HepG2 (cell line): ENCODE results near the gene MDH1. TPM values are rescaled to one million over a fixed set of nuclear protein-coding genes. Genes with fewer than 3 reads are reported as not detected.

ENCODE experiments used
- BHLHE40 ChIP-seq: IDR thresholded peaks from 2 replicates; pipeline ENCODE4 v1.6.1; 2011; ENCODE audit warnings: low read length, improper control_type of control experiment
- DDIT3 ChIP-seq: sonication (generic); formaldehyde crosslinking; IDR thresholded peaks from 2 replicates; pipeline ENCODE4 v1.4.0; 2020; ENCODE audit warnings: mild to moderate bottlenecking, missing genetic modification reagents
- FOSL2 ChIP-seq: sonication (generic); formaldehyde crosslinking; IDR thresholded peaks from 2 replicates; pipeline ENCODE4 v1.4.0; 2020; ENCODE audit warnings: missing genetic modification reagents
- GFI1 ChIP-seq: sonication (generic); formaldehyde crosslinking; IDR thresholded peaks from 2 replicates; pipeline ENCODE4 v1.5.0; 2020; ENCODE audit warnings: missing genetic modification reagents, mild to moderate bottlenecking, borderline replicate concordance
- KLF6 ChIP-seq: IDR thresholded peaks from 2 replicates; pipeline ENCODE4 v1.8.0; 2016; ENCODE audit warnings: missing biosample characterization, missing genetic modification reagents
- MAZ ChIP-seq, 2 experiments: sonication (generic) in 1 of 2; formaldehyde crosslinking in 1 of 2; IDR thresholded peaks; 2 replicates each; pipeline versions ENCODE4 v1.5.0 to v1.6.1; 2012 to 2020; ENCODE audit warnings: low read depth in 2 of 2, mild to moderate bottlenecking in 2 of 2, borderline replicate concordance in 1 of 2, improper control_type of control experiment in 1 of 2, low read length in 1 of 2, missing genetic modification reagents in 1 of 2, moderate library complexity in 1 of 2
- MED1 ChIP-seq: sonication (generic); formaldehyde crosslinking; IDR thresholded peaks from 2 replicates; pipeline ENCODE4 v1.4.0; 2020; ENCODE audit warnings: missing genetic modification reagents
- TAF1 ChIP-seq: sonication (generic); formaldehyde crosslinking; IDR thresholded peaks from 2 replicates; pipeline ENCODE4 v1.4.0; 2020; ENCODE audit warnings: missing genetic modification reagents
- THAP9 ChIP-seq: sonication (generic); formaldehyde crosslinking; IDR thresholded peaks from 2 replicates; pipeline ENCODE4; 2020; ENCODE audit warnings: missing genetic modification reagents, mild to moderate bottlenecking, borderline replicate concordance
- TRAFD1 ChIP-seq: sonication (generic); formaldehyde crosslinking; IDR thresholded peaks from 2 replicates; pipeline ENCODE4 v1.5.1; 2020; ENCODE audit warnings: missing genetic modification reagents, mild to moderate bottlenecking, borderline replicate concordance
- TRIM24 ChIP-seq: sonication (generic); formaldehyde crosslinking; IDR thresholded peaks from 2 replicates; pipeline ENCODE4 v1.8.0; 2022; ENCODE audit warnings: mild to moderate bottlenecking, missing genetic modification reagents
- ZBTB20 ChIP-seq: sonication (generic); formaldehyde crosslinking; IDR thresholded peaks from 2 replicates; pipeline ENCODE4 v1.8.1; 2023; ENCODE audit warnings: missing genetic modification reagents, low read depth, mild to moderate bottlenecking, borderline replicate concordance
- ZFYVE20 ChIP-seq: sonication (generic); formaldehyde crosslinking; IDR thresholded peaks from 2 replicates; pipeline ENCODE4 v1.8.0; 2023; ENCODE audit warnings: low read depth, mild to moderate bottlenecking, moderate library complexity, missing genetic modification reagents, borderline replicate concordance
- ZNF17 ChIP-seq: sonication (generic); formaldehyde crosslinking; IDR thresholded peaks from 2 replicates; pipeline ENCODE4 v1.5.0; 2020; ENCODE audit warnings: mild to moderate bottlenecking, missing genetic modification reagents
- ZNF430 ChIP-seq: sonication (generic); formaldehyde crosslinking; IDR thresholded peaks from 2 replicates; pipeline ENCODE4 v1.9.0; 2021; ENCODE audit warnings: mild to moderate bottlenecking, missing genetic modification reagents
- ZNF558 ChIP-seq: sonication (generic); formaldehyde crosslinking; IDR thresholded peaks from 2 replicates; pipeline ENCODE4 v1.9.0; 2022; ENCODE audit warnings: mild to moderate bottlenecking, missing genetic modification reagents, borderline replicate concordance
- polyA plus RNA-seq, 8 experiments: library from polyadenylated mRNA; depleted of rRNA in 3 of 8; stranded (reverse) in 7 of 8; unstranded in 1 of 8; fragments of >200 nt; fragmentation: Illumina TruSeq in 4 of 8; extraction: Trizol in 4 of 8; gene quantifications; 2 replicates each; pipeline versions ENCODE4 v1.2.1 to v1.2.3, GENCODE V29; 2011 to 2016; ENCODE audit warnings: low read depth in 4 of 8, missing spikeins in 1 of 8, mixed read lengths in 1 of 8; ENCODE audit not compliant: insufficient read depth in 1 of 8
- total RNA-seq, 5 experiments: library from RNA; depleted of rRNA; stranded (reverse); fragments of >200 nt; fragmentation: Illumina TruSeq; extraction: Trizol; gene quantifications; 2 replicates each; pipeline ENCODE4 v1.2.3, GENCODE V29; 2016; ENCODE audit warnings: low read depth in 1 of 5
- TF ChIP-seq, protein P1 (sequence below): sonication (generic); formaldehyde crosslinking; IDR thresholded peaks from 2 replicates; pipeline ENCODE4 v1.5.0; 2020; ENCODE audit warnings: missing genetic modification reagents
- TF ChIP-seq, protein P2 (sequence below): sonication (generic); formaldehyde crosslinking; IDR thresholded peaks from 2 replicates; pipeline ENCODE4 v1.4.0; 2020; ENCODE audit warnings: missing genetic modification reagents
- TF ChIP-seq, protein P3 (sequence below): sonication (generic); formaldehyde crosslinking; IDR thresholded peaks from 2 replicates; pipeline ENCODE4 v1.4.0; 2020; ENCODE audit warnings: missing genetic modification reagents

Gene MDH1
- total and polyA plus RNA-seq, 2 of the 13 experiments (the other 11 are each of a cell fraction or from before 2014, with no cell fraction given): 293 to 415 TPM

DNA sequence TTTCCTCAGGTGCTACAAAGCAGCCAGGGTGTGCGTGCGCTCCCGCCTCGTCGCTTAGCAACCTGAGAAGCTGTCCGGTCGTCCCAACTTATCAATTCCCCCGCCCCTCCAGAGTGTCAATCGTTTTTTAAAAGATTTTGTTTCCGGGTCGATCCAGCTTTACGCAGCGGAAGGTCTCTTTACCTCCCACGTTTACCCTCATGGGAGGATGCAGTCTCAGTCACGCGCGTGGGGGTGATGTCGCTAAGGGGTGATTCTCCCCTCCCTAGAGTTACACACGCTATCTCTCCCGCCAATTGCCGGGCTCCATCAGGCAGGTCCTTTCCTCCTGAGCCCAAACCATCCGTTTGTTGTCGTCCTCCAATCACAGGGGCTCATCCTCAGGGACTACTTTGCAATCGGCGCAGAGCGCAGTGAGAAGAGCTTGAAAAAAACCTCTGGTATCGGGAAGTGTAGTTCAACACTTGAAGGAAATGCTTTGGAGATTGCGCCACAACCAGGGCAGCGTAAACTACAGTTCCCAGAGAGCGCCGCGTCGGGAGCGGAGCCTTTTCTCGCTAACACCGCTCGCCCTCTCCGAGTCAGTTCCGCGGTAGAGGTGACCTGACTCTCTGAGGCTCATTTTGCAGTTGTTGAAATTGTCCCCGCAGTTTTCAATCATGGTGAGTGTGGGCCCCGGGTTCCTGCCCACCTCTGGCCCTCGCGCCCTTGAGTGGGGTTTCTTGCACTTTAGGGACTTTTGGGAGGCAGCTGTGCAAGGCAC lies at the start of gene MDH1, which contains the start of gene WDPCP (continued):
- TF ChIP-seq, protein P1, sequence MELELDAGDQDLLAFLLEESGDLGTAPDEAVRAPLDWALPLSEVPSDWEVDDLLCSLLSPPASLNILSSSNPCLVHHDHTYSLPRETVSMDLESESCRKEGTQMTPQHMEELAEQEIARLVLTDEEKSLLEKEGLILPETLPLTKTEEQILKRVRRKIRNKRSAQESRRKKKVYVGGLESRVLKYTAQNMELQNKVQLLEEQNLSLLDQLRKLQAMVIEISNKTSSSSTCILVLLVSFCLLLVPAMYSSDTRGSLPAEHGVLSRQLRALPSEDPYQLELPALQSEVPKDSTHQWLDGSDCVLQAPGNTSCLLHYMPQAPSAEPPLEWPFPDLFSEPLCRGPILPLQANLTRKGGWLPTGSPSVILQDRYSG (CRISPR knock-in tag): peak; percentile 33; the same call in 1 of the 2 replicates
- TF ChIP-seq ZNF558 (CRISPR knock-in tag) (peak; percentile 93), TRIM24 (CRISPR knock-in tag) (0 out of 2 replicates have a peak, but pooled peaks have one; percentile 18), ZNF17 (CRISPR knock-in tag) (no peak), TAF1 (CRISPR knock-in tag) (peak; percentile 93), THAP9 (CRISPR knock-in tag) (peak; percentile 80; the same call in 1 of the 2 replicates), GFI1 (CRISPR knock-in tag) (peak; percentile 49), TRAFD1 (CRISPR knock-in tag) (no peak; the same call in 1 of the 2 replicates), MED1 (CRISPR knock-in tag) (peak; percentile 48), DDIT3 (CRISPR knock-in tag) (no peak), BHLHE40 (peak; percentile 61), KLF6 (peak; percentile 70), FOSL2 (CRISPR knock-in tag) (peak; percentile 69), ZBTB20 (CRISPR knock-in tag) (peak; percentile 17), MAZ (IDR thresholded peaks at IDR 0.05; ENCODE audit: borderline replicate concordance, low read depth, low read length) (peak; percentile 53), MAZ (CRISPR knock-in tag; IDR thresholded peaks at IDR 0.05; ENCODE audit: low read depth) (peak; percentile 25; the same call in 1 of the 2 replicates), ZFYVE20 (no peak), ZNF430 (peak; percentile 91)
- TF ChIP-seq, protein P2, sequence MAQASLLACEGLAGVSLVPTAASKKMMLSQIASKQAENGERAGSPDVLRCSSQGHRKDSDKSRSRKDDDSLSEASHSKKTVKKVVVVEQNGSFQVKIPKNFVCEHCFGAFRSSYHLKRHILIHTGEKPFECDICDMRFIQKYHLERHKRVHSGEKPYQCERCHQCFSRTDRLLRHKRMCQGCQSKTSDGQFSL (CRISPR knock-in tag): peak; percentile 76; the same call in 1 of the 2 replicates
- TF ChIP-seq, protein P3, sequence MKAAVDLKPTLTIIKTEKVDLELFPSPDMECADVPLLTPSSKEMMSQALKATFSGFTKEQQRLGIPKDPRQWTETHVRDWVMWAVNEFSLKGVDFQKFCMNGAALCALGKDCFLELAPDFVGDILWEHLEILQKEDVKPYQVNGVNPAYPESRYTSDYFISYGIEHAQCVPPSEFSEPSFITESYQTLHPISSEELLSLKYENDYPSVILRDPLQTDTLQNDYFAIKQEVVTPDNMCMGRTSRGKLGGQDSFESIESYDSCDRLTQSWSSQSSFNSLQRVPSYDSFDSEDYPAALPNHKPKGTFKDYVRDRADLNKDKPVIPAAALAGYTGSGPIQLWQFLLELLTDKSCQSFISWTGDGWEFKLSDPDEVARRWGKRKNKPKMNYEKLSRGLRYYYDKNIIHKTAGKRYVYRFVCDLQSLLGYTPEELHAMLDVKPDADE (CRISPR knock-in tag): no peak
